ENCODE data around the gene ACP4.
"Not testable (repeated sequence)": the region's sequence is repeated elsewhere in the genome, so short reads cannot be mapped to it uniquely, and the experiment has no call there.

The ACP4 gene

GRCh38 chr19:50772912-50773311, 17.3 kb upstream of the ACP4 start:
- not testable (repeated sequence) for H3K4me3 ChIP-seq (ENCODE audit: low read depth in 1 of 2, low read length in 2 of 2); H3K9me3 ChIP-seq (ENCODE audit: control insufficient read depth in 1 of 2, low read length in 2 of 2); H3K27me3 ChIP-seq (ENCODE audit: control insufficient read depth in 1 of 2, insufficient read depth in 2 of 2, low read length in 2 of 2); H3K27ac ChIP-seq (ENCODE audit: low read depth, low read length); H3K9ac ChIP-seq (ENCODE audit: low read depth in 1 of 2, low read length in 2 of 2); H3K36me3 ChIP-seq (ENCODE audit: control insufficient read depth in 1 of 2, insufficient read depth in 2 of 2, low read length in 2 of 2); H3K4me1 ChIP-seq (ENCODE audit: control insufficient read depth in 1 of 2, insufficient read depth in 2 of 2, low read length in 2 of 2)

GRCh38 chr19:50773454-50773853, 16.8 kb upstream of the ACP4 start:
- H3K4me3 ChIP-seq (ENCODE audit: low read depth in 1 of 2, low read length in 2 of 2); H3K36me3 ChIP-seq (ENCODE audit: control insufficient read depth in 1 of 2, insufficient read depth in 2 of 2, low read length in 2 of 2); H3K4me1 ChIP-seq (ENCODE audit: control insufficient read depth in 1 of 2, insufficient read depth in 2 of 2, low read length in 2 of 2); H3K9ac ChIP-seq (ENCODE audit: low read depth in 1 of 2, low read length in 2 of 2); H3K9me3 ChIP-seq (ENCODE audit: control insufficient read depth in 1 of 2, low read length in 2 of 2); H3K27ac ChIP-seq (ENCODE audit: low read depth, low read length): not testable (repeated sequence)
- peaks cover 10 to 13% of the 10 kb centered on the region in 2 donors for H3K27me3 ChIP-seq (ENCODE audit: control insufficient read depth in 1 of 2, insufficient read depth in 2 of 2, low read length in 2 of 2)

- H3K9ac ChIP-seq (ENCODE audit: low read depth in 1 of 2, low read length in 2 of 2) = no peak overlapping the region
- H3K4me3 ChIP-seq (ENCODE audit: low read depth in 1 of 2, low read length in 2 of 2) = no peak overlapping the region
- no peaks in the 10 kb centered on the region for H3K36me3 ChIP-seq (ENCODE audit: control insufficient read depth in 1 of 2, insufficient read depth in 2 of 2, low read length in 2 of 2)
- no peak overlapping the region for H3K27ac ChIP-seq (ENCODE audit: low read depth, low read length)
- H3K4me1 ChIP-seq (ENCODE audit: control insufficient read depth in 1 of 2, insufficient read depth in 2 of 2, low read length in 2 of 2) = no peaks in the 10 kb centered on the region
- H3K9me3 ChIP-seq (ENCODE audit: control insufficient read depth in 1 of 2, low read length in 2 of 2) = peaks cover 0 to 3% of the 10 kb centered on the region in 2 donors
- H3K27me3 ChIP-seq (ENCODE audit: control insufficient read depth in 1 of 2, insufficient read depth in 2 of 2, low read length in 2 of 2) = peaks cover 29 to 35% of the 10 kb centered on the region in 2 donors
These were observed 14.1 kb upstream of the ACP4 start for GRCh38 chr19:50776131-50776530.

- H3K4me1 ChIP-seq (ENCODE audit: control insufficient read depth in 1 of 2, insufficient read depth in 2 of 2, low read length in 2 of 2) = no peaks in the 10 kb centered on the region
- H3K27ac ChIP-seq (ENCODE audit: low read depth, low read length) = no peak overlapping the region
- H3K9ac ChIP-seq (ENCODE audit: low read depth in 1 of 2, low read length in 2 of 2) = no peak overlapping the region
- peaks cover 0 to 3% of the 10 kb centered on the region in 2 donors for H3K9me3 ChIP-seq (ENCODE audit: control insufficient read depth in 1 of 2, low read length in 2 of 2)
- peaks cover 31 to 35% of the 10 kb centered on the region in 2 donors for H3K27me3 ChIP-seq (ENCODE audit: control insufficient read depth in 1 of 2, insufficient read depth in 2 of 2, low read length in 2 of 2)
- H3K36me3 ChIP-seq (ENCODE audit: control insufficient read depth in 1 of 2, insufficient read depth in 2 of 2, low read length in 2 of 2) = no peaks in the 10 kb centered on the region
- no peak overlapping the region for H3K4me3 ChIP-seq (ENCODE audit: low read depth in 1 of 2, low read length in 2 of 2)
These were observed 13.0 kb upstream of the ACP4 start for GRCh38 chr19:50777261-50777660.

GRCh38 chr19:50777830-50778303, 12.3 kb upstream of the ACP4 start:
- no peak overlapping the region for H3K9ac ChIP-seq (ENCODE audit: low read depth in 1 of 2, low read length in 2 of 2)
- H3K4me3 ChIP-seq (ENCODE audit: low read depth in 1 of 2, low read length in 2 of 2) = no peak overlapping the region
- no peaks in the 10 kb centered on the region for H3K9me3 ChIP-seq (ENCODE audit: control insufficient read depth in 1 of 2, low read length in 2 of 2)

GRCh38 chr19:50778906-50779430, 11.2 kb upstream of the ACP4 start:
- Histone ChIP-seq H3K9ac (ENCODE audit: low read depth in 1 of 2, low read length in 2 of 2) (no peak overlapping the region), H3K9me3 (ENCODE audit: control insufficient read depth in 1 of 2, low read length in 2 of 2) (no peaks in the 10 kb centered on the region), H3K27me3 (ENCODE audit: control insufficient read depth in 1 of 2, insufficient read depth in 2 of 2, low read length in 2 of 2) (peaks cover 31 to 35% of the 10 kb centered on the region in 2 donors), H3K4me3 (ENCODE audit: low read depth in 1 of 2, low read length in 2 of 2) (no peak overlapping the region), H3K36me3 (ENCODE audit: control insufficient read depth in 1 of 2, insufficient read depth in 2 of 2, low read length in 2 of 2) (no peaks in the 10 kb centered on the region), H3K4me1 (ENCODE audit: control insufficient read depth in 1 of 2, insufficient read depth in 2 of 2, low read length in 2 of 2) (no peaks in the 10 kb centered on the region), H3K27ac (ENCODE audit: low read depth, low read length) (no peak overlapping the region)

More at GRCh38 chr19:50777830-50778303, 12.3 kb upstream of the ACP4 start:
- H3K36me3 ChIP-seq (ENCODE audit: control insufficient read depth in 1 of 2, insufficient read depth in 2 of 2, low read length in 2 of 2) = no peaks in the 10 kb centered on the region
- H3K27me3 ChIP-seq (ENCODE audit: control insufficient read depth in 1 of 2, insufficient read depth in 2 of 2, low read length in 2 of 2) = peaks cover 31 to 35% of the 10 kb centered on the region in 2 donors
- H3K4me1 ChIP-seq (ENCODE audit: control insufficient read depth in 1 of 2, insufficient read depth in 2 of 2, low read length in 2 of 2) = no peaks in the 10 kb centered on the region
- no peak overlapping the region for H3K27ac ChIP-seq (ENCODE audit: low read depth, low read length)

GRCh38 chr19:50779504-50780457, 10.4 kb upstream of the ACP4 start:
- no peaks in the 10 kb centered on the region for H3K36me3 ChIP-seq (ENCODE audit: control insufficient read depth in 1 of 2, insufficient read depth in 2 of 2, low read length in 2 of 2)
- H3K4me3 ChIP-seq (ENCODE audit: low read depth in 1 of 2, low read length in 2 of 2) = no peak overlapping the region
- H3K9ac ChIP-seq (ENCODE audit: low read depth in 1 of 2, low read length in 2 of 2) = no peak overlapping the region
- no peak overlapping the region for H3K27ac ChIP-seq (ENCODE audit: low read depth, low read length)
- no peaks in the 10 kb centered on the region for H3K4me1 ChIP-seq (ENCODE audit: control insufficient read depth in 1 of 2, insufficient read depth in 2 of 2, low read length in 2 of 2)
- H3K9me3 ChIP-seq (ENCODE audit: control insufficient read depth in 1 of 2, low read length in 2 of 2) = no peaks in the 10 kb centered on the region
- peaks cover 31 to 35% of the 10 kb centered on the region in 2 donors for H3K27me3 ChIP-seq (ENCODE audit: control insufficient read depth in 1 of 2, insufficient read depth in 2 of 2, low read length in 2 of 2)

- no peak overlapping the region for H3K27ac ChIP-seq (ENCODE audit: low read depth, low read length)
- H3K9me3 ChIP-seq (ENCODE audit: control insufficient read depth in 1 of 2, low read length in 2 of 2) = no peaks in the 10 kb centered on the region
- H3K4me3 ChIP-seq (ENCODE audit: low read depth in 1 of 2, low read length in 2 of 2) = no peak overlapping the region
- H3K9ac ChIP-seq (ENCODE audit: low read depth in 1 of 2, low read length in 2 of 2) = no peak overlapping the region
- no peaks in the 10 kb centered on the region for H3K36me3 ChIP-seq (ENCODE audit: control insufficient read depth in 1 of 2, insufficient read depth in 2 of 2, low read length in 2 of 2)
- H3K27me3 ChIP-seq (ENCODE audit: control insufficient read depth in 1 of 2, insufficient read depth in 2 of 2, low read length in 2 of 2) = peaks cover 31 to 35% of the 10 kb centered on the region in 2 donors
- no peaks in the 10 kb centered on the region for H3K4me1 ChIP-seq (ENCODE audit: control insufficient read depth in 1 of 2, insufficient read depth in 2 of 2, low read length in 2 of 2)
These were observed 9.3 kb upstream of the ACP4 start for GRCh38 chr19:50780753-50781435.

- not testable (repeated sequence) for H3K36me3 ChIP-seq (ENCODE audit: control insufficient read depth in 1 of 2, insufficient read depth in 2 of 2, low read length in 2 of 2); H3K4me3 ChIP-seq (ENCODE audit: low read depth in 1 of 2, low read length in 2 of 2); H3K27ac ChIP-seq (ENCODE audit: low read depth, low read length); H3K4me1 ChIP-seq (ENCODE audit: control insufficient read depth in 1 of 2, insufficient read depth in 2 of 2, low read length in 2 of 2); H3K9ac ChIP-seq (ENCODE audit: low read depth in 1 of 2, low read length in 2 of 2); H3K9me3 ChIP-seq (ENCODE audit: control insufficient read depth in 1 of 2, low read length in 2 of 2)
- H3K27me3 ChIP-seq (ENCODE audit: control insufficient read depth in 1 of 2, insufficient read depth in 2 of 2, low read length in 2 of 2) = peaks cover 18 to 19% of the 10 kb centered on the region in 2 donors
These were observed 6.4 kb upstream of the ACP4 start for GRCh38 chr19:50783848-50784152.

GRCh38 chr19:50784710-50785109, 5.5 kb upstream of the ACP4 start:
- Histone ChIP-seq H3K9me3 (ENCODE audit: control insufficient read depth in 1 of 2, low read length in 2 of 2) (no peaks in the 10 kb centered on the region), H3K27ac (ENCODE audit: low read depth, low read length) (no peak overlapping the region), H3K9ac (ENCODE audit: low read depth in 1 of 2, low read length in 2 of 2) (no peak overlapping the region), H3K36me3 (ENCODE audit: control insufficient read depth in 1 of 2, insufficient read depth in 2 of 2, low read length in 2 of 2) (no peaks in the 10 kb centered on the region), H3K4me3 (ENCODE audit: low read depth in 1 of 2, low read length in 2 of 2) (no peak overlapping the region), H3K27me3 (ENCODE audit: control insufficient read depth in 1 of 2, insufficient read depth in 2 of 2, low read length in 2 of 2) (peaks cover 9 to 11% of the 10 kb centered on the region in 2 donors), H3K4me1 (ENCODE audit: control insufficient read depth in 1 of 2, insufficient read depth in 2 of 2, low read length in 2 of 2) (no peaks in the 10 kb centered on the region)
